HG03460 (cell line): ENCODE data around the gene CUBN.

Experiments
- ATAC-seq: cut with Tn5 transposase; IDR thresholded peaks from one replicate; pipeline ENCODE4 v1.9.1; 2021; ENCODE audit not compliant: unreplicated experiment

Gene CUBN

GRCh38 chr10:16992611-16993119 lies 136.9 kb downstream of the CUBN start:
- no peak for ATAC-seq

- no peak for ATAC-seq
Measured at GRCh38 chr10:16991011-16991410, 138.6 kb downstream of the CUBN start.

- no peak for ATAC-seq
Measured at GRCh38 chr10:16989826-16990293, 139.8 kb downstream of the CUBN start.

GRCh38 chr10:16988900-16989299 lies 140.7 kb downstream of the CUBN start:
- no peak for ATAC-seq

GRCh38 chr10:16987976-16988610 lies 141.5 kb downstream of the CUBN start:
- ATAC-seq: no peak

- ATAC-seq: no peak
Measured at GRCh38 chr10:16987206-16987621, 142.4 kb downstream of the CUBN start.

DNA sequence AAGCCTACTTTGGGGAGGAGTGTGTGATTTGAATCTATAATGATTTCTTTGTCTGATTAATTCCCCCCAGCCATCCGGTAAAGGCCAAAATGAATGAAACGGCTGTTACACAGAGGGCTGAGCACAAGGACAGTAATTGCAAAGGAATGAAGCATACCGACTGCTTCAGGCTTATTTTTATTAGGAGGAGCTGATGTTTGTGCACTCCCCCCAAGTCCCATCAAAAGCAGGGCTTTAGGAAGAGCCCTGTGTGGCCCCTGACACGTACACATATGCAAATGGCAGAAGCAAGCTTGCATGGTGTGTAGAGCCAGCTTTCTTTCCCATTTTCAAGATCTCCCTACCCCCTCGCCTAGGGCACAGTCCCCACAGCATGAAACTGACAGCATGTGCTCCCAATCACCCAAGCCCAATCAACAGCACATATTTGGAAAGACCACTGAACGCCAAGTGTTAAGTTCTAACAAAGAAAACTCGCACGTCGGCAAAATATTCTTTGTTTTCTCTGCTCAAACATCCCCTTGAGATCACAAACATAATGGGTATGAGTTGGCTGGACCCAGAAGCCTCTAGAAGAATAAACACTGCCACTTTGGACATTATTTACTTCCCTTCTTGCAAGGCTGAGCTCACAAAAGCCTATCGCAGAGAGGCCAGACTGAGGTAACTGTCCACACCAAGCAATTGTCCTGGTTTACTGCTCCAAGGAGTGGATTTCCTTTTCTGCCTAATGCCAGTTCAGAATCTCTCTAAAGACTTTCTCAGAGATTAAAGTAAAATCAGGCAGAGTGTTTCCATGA lies 143.0 kb downstream of the CUBN start:
- ATAC-seq: no peak

DNA sequence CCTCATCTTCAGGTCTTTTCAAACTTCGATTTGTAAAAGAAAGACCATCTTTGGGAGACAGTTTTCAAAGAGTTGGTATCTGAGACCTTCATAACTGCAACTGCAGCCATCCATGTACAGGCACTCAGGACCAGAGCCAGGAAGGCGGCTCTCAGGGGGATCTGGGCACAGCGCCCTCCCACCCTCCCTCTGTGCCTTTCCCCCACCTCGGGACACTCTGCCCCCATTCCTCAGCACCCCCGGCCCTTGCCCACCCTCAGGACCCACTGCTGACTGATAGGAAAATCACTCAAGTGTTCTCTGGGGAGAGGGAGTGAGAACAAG lies 143.6 kb downstream of the CUBN start:
- ATAC-seq: no peak

DNA sequence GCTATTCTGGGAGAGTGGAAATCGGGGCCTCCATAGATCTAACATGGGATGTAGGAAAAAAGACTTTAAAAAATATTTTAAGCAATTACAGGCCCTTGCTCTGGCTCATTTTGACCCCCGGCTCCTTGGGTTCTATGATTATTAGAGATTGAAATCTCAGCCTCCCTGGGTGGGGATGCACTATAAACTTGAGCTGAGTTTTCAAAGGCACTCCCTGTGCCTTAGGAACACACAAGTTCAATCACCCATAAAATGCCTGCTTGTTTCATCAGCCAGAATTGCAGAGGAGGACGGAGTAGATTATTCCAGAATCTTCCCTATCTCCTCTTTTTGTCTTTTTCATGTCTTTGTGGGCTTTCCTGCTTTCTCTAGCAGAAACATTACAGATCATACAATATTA lies 145.4 kb downstream of the CUBN start:
- ATAC-seq: no peak

DNA sequence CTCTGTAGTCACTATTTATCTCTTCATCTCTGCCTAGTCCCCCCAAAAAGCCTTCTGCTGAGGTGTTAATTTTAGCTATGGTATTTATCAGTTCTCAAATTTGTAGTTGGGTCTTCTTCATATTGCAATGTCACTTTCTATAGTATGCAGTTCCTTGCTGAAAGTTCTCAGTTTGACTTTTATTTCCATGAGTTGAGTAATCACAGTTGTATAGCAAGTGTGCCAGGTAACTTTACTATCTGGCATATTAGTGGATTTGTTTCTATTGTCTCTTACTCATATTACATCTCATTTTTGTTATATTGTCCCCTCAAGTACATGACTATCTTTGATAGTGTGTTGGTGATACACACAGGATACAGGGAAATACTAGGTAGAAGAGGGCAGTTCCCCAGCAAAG lies 152.8 kb downstream of the CUBN start:
- ATAC-seq: no peak

GRCh38 chr10:16975188-16975587 lies 154.4 kb downstream of the CUBN start:
- no peak for ATAC-seq

- no peak for ATAC-seq
Measured at GRCh38 chr10:16968416-16969041, 161.1 kb downstream of the CUBN start.

DNA sequence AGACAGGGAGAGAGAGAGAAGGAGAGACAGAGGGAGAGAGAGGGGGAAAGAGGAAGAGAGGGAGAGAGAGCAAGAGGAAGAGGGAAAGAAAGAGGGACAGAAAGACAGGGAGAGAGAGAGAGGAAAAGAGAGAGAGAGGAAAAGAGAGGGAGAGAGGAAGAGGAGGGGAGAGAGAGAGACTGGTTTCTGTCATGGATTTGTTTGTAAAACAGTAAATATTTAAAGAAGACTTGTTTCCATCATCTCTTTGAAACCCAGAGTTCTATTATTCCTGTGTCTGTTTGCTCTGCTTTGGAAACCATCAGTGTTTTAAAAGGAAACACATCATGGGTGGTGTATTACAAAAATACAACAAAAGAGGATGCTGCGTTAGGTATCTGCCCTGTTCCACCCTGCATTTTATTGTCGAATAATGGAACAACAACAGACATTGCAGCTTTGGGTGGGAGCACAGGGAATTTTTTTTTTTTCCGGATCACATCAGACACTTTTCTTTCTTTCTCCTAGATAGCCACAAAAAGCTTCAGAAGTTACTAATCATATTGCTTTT lies 161.7 kb downstream of the CUBN start:
- no peak for ATAC-seq

- no peak for ATAC-seq
Measured at GRCh38 chr10:16966991-16967865, 162.4 kb downstream of the CUBN start.

- no peak for ATAC-seq
Measured at GRCh38 chr10:16965740-16966447, 163.7 kb downstream of the CUBN start.

DNA sequence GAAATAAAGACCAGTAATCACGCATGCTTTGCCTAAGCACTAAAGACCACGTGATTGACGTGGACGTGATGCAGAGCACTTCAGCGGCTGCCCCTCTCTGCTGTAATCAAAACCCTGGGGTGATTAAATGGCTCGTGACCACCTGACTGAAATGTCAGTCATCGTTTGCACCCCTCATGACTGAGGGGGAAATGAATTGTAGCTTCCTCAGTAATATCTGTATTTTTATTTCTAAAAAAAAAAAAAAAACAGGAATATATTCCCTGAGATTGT lies 164.3 kb downstream of the CUBN start:
- no peak for ATAC-seq

GRCh38 chr10:16964576-16965343 lies 164.9 kb downstream of the CUBN start:
- ATAC-seq: no peak

GRCh38 chr10:16960551-16960950 lies 169.1 kb downstream of the CUBN start:
- no peak for ATAC-seq

- no peak for ATAC-seq
Measured at GRCh38 chr10:16957038-16957437, 172.6 kb downstream of the CUBN start.
